Measurements from ENCODE around the gene MACROH2A2. TPM values are rescaled to one million over a fixed set of nuclear protein-coding genes. Genes with fewer than 3 reads are reported as not detected.

Gene MACROH2A2
- total RNA-seq, 2 experiments from 2014 or later = 3.6 to 3.9 TPM

DNA sequence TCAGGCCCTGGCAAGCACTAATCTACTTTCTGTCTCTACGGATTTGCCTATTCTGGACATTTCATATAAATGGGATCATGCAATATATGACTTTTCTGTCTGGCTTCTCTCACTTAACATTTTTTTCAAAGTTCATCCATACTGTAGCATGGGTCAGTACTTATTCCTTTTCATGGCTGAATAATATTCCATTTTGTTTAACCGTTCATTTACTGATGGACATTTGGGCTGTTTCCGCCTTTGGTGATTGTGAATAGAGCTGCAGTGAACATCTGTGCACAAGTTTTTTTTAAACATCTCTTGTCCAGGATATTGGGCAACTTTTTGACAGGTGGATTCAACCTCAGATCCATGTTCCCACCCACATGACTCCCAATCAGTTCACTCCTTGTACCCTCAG lies 49.0 kb downstream of the MACROH2A2 start:
- ChIA-PET POLR2A (no interaction called here), CTCF (interaction anchor here (3.0 kb wide), 1 partner anchor 15 kb away, joined by 16 read pairs; no protein-coding TSS in a partner anchor)
- no peak overlapping the region for H3K27ac Mint-ChIP-seq

GRCh38 chr10:70106958-70107791 lies 54.5 kb downstream of the MACROH2A2 start:
- H3K27ac Mint-ChIP-seq = peak overlapping the region; percentile 75
- peaks cover 9% of the 10 kb centered on the region for H3K4me1 Mint-ChIP-seq (ENCODE audit: low read depth)
- H3K36me3 Mint-ChIP-seq (ENCODE audit: low read depth) = peaks cover 6% of the 10 kb centered on the region
- no peak overlapping the region for H3K4me3 Mint-ChIP-seq
- TF ChIP-seq, protein P1, sequence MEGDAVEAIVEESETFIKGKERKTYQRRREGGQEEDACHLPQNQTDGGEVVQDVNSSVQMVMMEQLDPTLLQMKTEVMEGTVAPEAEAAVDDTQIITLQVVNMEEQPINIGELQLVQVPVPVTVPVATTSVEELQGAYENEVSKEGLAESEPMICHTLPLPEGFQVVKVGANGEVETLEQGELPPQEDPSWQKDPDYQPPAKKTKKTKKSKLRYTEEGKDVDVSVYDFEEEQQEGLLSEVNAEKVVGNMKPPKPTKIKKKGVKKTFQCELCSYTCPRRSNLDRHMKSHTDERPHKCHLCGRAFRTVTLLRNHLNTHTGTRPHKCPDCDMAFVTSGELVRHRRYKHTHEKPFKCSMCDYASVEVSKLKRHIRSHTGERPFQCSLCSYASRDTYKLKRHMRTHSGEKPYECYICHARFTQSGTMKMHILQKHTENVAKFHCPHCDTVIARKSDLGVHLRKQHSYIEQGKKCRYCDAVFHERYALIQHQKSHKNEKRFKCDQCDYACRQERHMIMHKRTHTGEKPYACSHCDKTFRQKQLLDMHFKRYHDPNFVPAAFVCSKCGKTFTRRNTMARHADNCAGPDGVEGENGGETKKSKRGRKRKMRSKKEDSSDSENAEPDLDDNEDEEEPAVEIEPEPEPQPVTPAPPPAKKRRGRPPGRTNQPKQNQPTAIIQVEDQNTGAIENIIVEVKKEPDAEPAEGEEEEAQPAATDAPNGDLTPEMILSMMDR (IDR thresholded peaks at IDR 0.05) = peak; percentile 40
- intact Hi-C loops (cut with micrococcal nuclease) = no loop called here
- ChIA-PET POLR2A (no interaction called here), CTCF (interaction anchor here (0.8 to 6.5 kb wide), 8 partner anchors 9 to 168 kb away, joined by 3 to 60 read pairs (median 4); no protein-coding TSS in a partner anchor)
- ATAC-seq (peak; percentile 68), DNase-seq (peak; percentile 42)
- no peaks in the 10 kb centered on the region for H3K9me3 Mint-ChIP-seq
- H3K27me3 Mint-ChIP-seq = no peaks in the 10 kb centered on the region

More for the DNA sequence above, 49.0 kb downstream of the MACROH2A2 start:
- intact Hi-C loops (cut with micrococcal nuclease) = no loop called here
- Mint-ChIP-seq H3K9me3 (no peaks in the 10 kb centered on the region), H3K36me3 (ENCODE audit: low read depth) (peaks cover 14% of the 10 kb centered on the region), H3K4me1 (ENCODE audit: low read depth) (peaks cover 2% of the 10 kb centered on the region), H3K4me3 (no peak overlapping the region), H3K27me3 (no peaks in the 10 kb centered on the region)
- TF ChIP-seq, protein P1 (IDR thresholded peaks at IDR 0.05) = no peak
- no peak for DNase-seq
- no peak for ATAC-seq

DNA sequence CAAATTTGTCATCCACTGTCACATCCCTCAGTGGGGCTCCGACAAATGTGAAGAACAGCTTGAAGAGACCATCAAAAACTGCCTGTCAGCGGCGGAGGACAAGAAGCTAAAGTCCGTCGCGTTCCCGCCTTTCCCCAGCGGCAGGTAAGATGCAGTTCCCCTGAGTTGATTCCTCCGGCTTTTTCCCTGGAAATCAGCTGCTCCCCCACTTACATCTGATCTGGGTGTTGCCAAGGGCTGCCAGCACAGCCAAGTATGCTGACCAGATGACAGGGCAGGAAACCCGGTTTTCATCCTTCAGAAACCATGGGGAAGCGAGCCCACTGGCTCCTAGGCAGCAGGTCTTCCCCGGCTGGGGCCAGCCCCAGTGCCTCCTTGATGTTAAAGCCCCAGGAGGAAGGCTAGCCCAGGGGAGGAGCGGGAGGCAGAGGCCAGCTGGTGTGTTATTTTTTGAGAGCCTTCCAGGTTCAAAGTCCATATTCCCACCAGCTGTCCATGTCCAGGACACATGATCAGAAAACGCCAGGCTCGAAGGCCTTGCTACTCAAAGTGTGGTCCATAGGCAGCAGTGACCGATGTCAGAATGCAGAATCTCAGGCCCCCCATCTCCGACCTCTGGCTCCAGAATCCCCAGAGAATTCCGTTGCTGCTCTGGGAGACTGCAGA lies 56.6 kb downstream of the MACROH2A2 start:
- H3K36me3 Mint-ChIP-seq (ENCODE audit: low read depth) = peaks cover 10% of the 10 kb centered on the region
- DNase-seq = no peak

GRCh38 chr10:70111496-70111895 lies 58.9 kb downstream of the MACROH2A2 start:
- TF ChIP-seq, protein P1 (IDR thresholded peaks at IDR 0.05) = no peak

More for the DNA sequence above, 56.6 kb downstream of the MACROH2A2 start:
- Mint-ChIP-seq H3K27me3 (no peaks in the 10 kb centered on the region), H3K4me1 (ENCODE audit: low read depth) (peaks cover 9% of the 10 kb centered on the region), H3K9me3 (no peaks in the 10 kb centered on the region), H3K4me3 (no peak overlapping the region), H3K27ac (no peak overlapping the region)
- CTCF ChIA-PET = interaction anchor here (1.0 to 5.1 kb wide), 4 partner anchors 9 to 55 kb away, joined by 3 to 40 read pairs (median 3); no protein-coding TSS in a partner anchor
- POLR2A ChIA-PET = interaction anchor here (0.8 kb wide), 1 partner anchor 31 kb away, joined by 3 read pairs; no protein-coding TSS in a partner anchor
- ATAC-seq = no peak
- TF ChIP-seq, protein P1 (IDR thresholded peaks at IDR 0.05) = no peak
- intact Hi-C loops (cut with micrococcal nuclease) = no loop called here

More at GRCh38 chr10:70111496-70111895, 58.9 kb downstream of the MACROH2A2 start:
- H3K4me1 Mint-ChIP-seq (ENCODE audit: low read depth) = peaks cover 15% of the 10 kb centered on the region
- no peak overlapping the region for H3K4me3 Mint-ChIP-seq
- DNase-seq (no peak), ATAC-seq (no peak)
- CTCF ChIA-PET = interaction anchor here (1.2 kb wide), 1 partner anchor 153 kb away, joined by 3 read pairs; no protein-coding TSS in a partner anchor
- H3K27ac Mint-ChIP-seq = no peak overlapping the region
- H3K36me3 Mint-ChIP-seq (ENCODE audit: low read depth) = peaks cover 10% of the 10 kb centered on the region
- intact Hi-C loops (cut with micrococcal nuclease) = no loop called here
- POLR2A ChIA-PET = no interaction called here
- no peaks in the 10 kb centered on the region for H3K27me3 Mint-ChIP-seq
- no peaks in the 10 kb centered on the region for H3K9me3 Mint-ChIP-seq
